ENCODE measurements around the gene DMRTA2.

DMRTA2 gene

GRCh38 chr1:50424045-50424883 lies 1.0 kb upstream of the DMRTA2 start:
- no peak for DNase-seq (ENCODE audit: low read depth in 2 of 2, low spot score in 1 of 2)

- DNase-seq (ENCODE audit: low read depth in 2 of 2, low spot score in 1 of 2) = no peak
Observed at GRCh38 chr1:50423670-50424000, 392 bp upstream of the DMRTA2 start.

GRCh38 chr1:50422675-50422945 lies 633 bp downstream of the DMRTA2 start:
- no peak for DNase-seq (ENCODE audit: low read depth in 2 of 2, low spot score in 1 of 2)

GRCh38 chr1:50421768-50422674 lies 1.2 kb downstream of the DMRTA2 start:
- DNase-seq (ENCODE audit: low read depth in 2 of 2, low spot score in 1 of 2) = no peak

GRCh38 chr1:50421366-50421748 lies 1.9 kb downstream of the DMRTA2 start:
- no peak for DNase-seq (ENCODE audit: low read depth in 2 of 2, low spot score in 1 of 2)

GRCh38 chr1:50420689-50421365 lies 2.4 kb downstream of the DMRTA2 start:
- DNase-seq (ENCODE audit: low read depth in 2 of 2, low spot score in 1 of 2) = no peak

- DNase-seq (ENCODE audit: low read depth in 2 of 2, low spot score in 1 of 2) = no peak
Observed at GRCh38 chr1:50419907-50420677, 3.2 kb downstream of the DMRTA2 start.

- no peak for DNase-seq (ENCODE audit: low read depth in 2 of 2, low spot score in 1 of 2)
Observed at GRCh38 chr1:50419192-50419906, 3.9 kb downstream of the DMRTA2 start.

- no peak for DNase-seq (ENCODE audit: low read depth in 2 of 2, low spot score in 1 of 2)
Observed at GRCh38 chr1:50418600-50419109, 4.6 kb downstream of the DMRTA2 start.

GRCh38 chr1:50417946-50418599 lies 5.2 kb downstream of the DMRTA2 start:
- no peak for DNase-seq (ENCODE audit: low read depth in 2 of 2, low spot score in 1 of 2)

GRCh38 chr1:50417507-50417906 lies 5.7 kb downstream of the DMRTA2 start:
- DNase-seq (ENCODE audit: low read depth in 2 of 2, low spot score in 1 of 2) = no peak

GRCh38 chr1:50416553-50417453 lies 6.4 kb downstream of the DMRTA2 start:
- no peak for DNase-seq (ENCODE audit: low read depth in 2 of 2, low spot score in 1 of 2)

- DNase-seq (ENCODE audit: low read depth in 2 of 2, low spot score in 1 of 2) = no peak
Observed at GRCh38 chr1:50416150-50416527, 7.1 kb downstream of the DMRTA2 start.

GRCh38 chr1:50415235-50416149 lies 7.8 kb downstream of the DMRTA2 start:
- DNase-seq (ENCODE audit: low read depth in 2 of 2, low spot score in 1 of 2) = no peak

GRCh38 chr1:50414853-50415234 lies 8.4 kb downstream of the DMRTA2 start:
- DNase-seq (ENCODE audit: low read depth in 2 of 2, low spot score in 1 of 2) = no peak

GRCh38 chr1:50412813-50413476 lies 10.3 kb downstream of the DMRTA2 start:
- DNase-seq (ENCODE audit: low read depth in 2 of 2, low spot score in 1 of 2) = no peak

GRCh38 chr1:50405814-50406213 lies 17.4 kb downstream of the DMRTA2 start:
- no peak for DNase-seq (ENCODE audit: low read depth in 2 of 2, low spot score in 1 of 2)

Measured in stimulated activated CD8-positive, alpha-beta memory T cell treated with anti-CD3 and anti-CD28 coated beads, Interleukin-4, amount 100 ng/mL, for 4 hours (primary cell).